ENCODE data around the gene HSF4.
A peak's percentile ranks its signal among the peaks of the same experiment; 100 is the strongest.

Gene HSF4

DNA sequence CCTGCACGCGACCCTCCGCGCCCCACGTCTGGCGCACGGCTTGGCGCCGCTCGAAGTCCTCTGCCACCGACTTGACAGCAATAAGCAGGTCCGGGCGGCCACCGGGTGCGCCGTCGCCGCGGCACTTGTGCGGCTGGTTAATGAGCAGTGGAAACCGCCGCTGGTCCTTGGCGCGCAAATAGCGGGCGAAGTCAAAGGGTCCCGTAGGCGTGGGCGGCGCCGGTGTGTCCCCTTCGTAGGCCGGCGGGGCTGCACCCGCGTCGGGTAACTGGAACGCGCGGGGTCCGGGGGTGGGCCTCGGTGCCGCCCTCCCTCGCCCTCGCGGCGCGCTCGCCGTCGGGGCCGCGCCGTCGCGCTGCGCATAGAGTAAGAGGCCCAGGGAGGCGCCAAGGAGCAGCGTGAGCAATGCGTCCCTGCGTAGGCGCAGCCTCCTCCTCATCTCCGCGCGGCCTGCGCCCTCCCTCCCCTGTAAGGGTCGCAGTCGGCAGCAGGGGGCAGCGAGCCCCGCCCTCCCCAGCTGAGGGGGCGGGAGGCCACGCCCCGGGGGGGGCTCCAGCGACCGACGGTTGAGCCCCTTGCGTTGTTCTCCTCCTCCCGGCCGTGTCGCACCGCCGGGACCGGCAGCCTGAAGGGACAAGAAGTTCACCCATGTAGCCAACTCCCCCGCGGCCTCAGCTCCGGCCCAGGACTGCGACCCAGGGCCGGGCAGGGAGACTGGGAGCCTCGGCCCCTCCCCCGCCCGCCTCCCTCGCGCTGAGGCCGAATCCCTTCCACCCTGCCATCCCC lies 14.3 kb upstream of the HSF4 start:
- peak; percentile 29 for DNase-seq (ENCODE audit: low spot score)

DNA sequence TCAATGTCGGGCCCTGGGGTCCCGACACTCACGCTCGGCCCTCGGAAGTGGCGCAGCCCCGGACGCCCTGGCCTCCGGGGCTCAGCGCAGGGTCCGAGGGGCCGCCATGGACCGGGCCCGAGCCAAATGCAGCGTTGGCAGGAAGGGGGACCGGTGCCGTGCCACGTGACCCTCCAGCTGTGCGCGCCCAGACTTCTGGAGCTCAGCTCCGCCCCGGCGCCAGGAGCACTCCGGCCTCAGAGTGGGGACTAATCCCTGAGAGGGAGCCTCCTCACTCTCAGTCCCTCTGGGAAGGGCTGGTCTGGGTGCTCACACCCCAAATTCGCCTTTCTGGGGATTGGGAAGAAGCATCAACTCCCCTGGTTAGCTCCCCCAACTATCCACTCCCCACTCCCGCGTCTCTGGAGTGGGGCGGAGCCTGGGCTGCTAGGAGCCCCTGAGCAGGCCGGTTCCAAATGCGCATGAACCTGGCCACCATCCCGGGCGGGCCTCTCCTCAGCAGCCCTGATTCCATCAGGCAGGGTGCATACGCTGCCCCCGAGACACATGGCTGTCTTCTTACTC lies 13.6 kb upstream of the HSF4 start, which contains the start of gene B3GNT9:
Gene B3GNT9, minus strand, starts transcription at position 166 of the 564 bp plus-strand sequence. CDS start 513 bp downstream, outside the sequence.
- DNase-seq (ENCODE audit: low spot score), result peak; percentile 48

DNA sequence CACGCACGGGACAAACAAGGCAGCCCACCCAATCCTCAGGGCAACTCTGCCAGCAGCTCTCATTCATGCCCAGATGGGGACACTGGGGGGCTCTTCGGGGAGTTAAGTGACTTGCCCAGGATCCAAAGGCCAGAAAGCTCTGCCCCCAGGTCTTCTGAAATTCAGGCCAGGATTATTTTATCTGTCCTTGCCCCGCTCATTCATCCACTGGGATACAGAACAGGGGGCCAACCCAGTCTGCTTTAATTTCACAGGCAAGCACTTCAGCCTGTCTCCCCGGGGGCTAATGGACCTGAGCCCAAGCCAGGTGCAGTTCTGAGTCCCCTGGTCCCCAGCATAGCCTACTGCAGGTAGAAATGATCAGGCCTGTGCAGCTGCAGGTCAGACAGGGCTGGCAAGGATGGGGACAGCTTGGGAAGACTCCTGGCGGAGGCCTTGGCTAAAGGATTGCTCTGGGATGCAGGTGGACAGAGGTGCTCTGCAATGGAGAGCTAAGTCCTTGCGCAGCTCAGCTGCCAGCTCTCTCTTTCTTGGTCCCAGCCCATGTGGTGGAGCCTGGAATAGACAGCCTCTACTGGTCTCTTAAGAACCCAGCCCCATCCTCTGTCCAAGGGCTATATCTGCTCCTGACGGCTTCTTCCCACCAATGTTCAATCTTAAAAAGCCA lies 13.0 kb upstream of the HSF4 start:
- DNase-seq (ENCODE audit: low spot score), result no peak

DNA sequence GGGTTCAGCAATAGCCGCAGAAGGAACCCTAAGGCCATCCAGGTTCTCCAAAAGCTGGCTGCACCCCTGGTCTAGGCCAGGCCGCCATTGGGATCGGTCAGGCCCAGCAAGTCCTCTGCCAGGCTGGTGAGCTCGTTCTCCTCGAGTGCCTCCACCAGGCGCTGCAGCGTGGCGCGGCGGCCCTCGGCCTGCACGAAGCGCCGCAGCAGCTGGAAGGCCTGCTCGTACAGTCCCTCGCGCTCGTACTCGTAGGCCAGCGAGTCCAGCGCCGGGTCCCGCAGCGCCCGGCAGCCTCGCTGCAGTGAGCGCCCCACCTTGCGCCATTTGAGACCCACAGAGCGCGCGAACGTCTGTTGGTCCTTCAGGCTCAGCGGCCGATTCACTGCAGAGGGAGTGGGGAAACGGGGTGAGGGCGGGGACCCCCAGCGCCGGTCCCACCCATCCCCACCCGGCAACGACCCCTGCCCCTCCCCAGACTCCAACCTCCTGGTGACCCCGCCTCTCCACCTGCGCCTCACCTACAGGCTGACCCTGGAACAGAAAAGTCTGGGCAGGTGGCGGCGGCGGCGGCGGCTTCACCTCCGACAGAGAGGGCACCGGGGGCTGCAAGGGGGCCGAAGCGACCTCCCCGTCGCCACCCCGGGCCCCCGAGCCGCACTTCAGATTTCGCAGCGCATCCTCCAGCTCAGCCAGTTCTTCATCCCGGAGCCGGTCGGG lies 9.8 kb upstream of the HSF4 start:
- DNase-seq (ENCODE audit: low spot score), result no peak

DNA sequence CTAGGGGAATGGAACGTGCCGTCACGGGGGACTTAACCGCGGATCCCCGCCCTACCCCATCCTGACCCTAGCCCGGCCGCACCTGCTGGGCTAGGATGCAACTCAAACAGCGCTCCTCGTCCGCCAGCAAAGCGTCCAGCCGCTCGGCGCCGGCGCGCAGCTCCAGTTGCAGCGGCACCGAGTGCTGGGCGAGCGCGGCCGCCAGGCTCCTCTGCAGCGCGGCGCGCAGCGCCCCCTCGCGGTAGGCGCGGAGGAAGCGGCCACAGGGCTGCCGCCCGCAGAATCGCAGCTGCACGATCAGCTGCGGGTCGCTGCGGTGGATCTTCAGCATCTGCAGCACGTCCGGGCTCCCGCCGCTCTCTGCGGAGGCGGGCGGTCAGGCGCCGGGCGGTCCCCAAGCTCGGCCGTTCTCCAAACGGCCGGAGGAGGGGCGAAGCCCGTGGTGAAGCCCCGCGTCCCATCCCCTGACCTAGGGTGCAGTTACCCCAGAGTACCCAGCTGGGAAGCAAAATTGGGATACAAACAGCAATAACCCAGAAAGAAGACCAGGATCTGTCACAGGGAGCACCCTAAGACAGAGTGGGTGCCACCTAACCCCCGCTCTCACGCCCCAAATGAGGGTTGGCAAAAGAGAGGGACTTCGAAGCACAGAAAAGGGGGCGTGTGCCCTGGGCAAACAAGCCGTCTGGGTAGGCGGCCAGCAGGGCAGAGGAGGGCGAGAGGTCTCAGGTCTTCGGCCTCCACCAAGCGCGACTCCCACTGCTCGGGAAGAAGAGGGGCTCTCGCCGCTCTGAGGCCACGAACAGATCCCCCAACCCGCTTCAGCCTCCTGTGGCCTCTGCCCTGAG lies 9.0 kb upstream of the HSF4 start:
- DNase-seq (ENCODE audit: low spot score), result peak; percentile 62

DNA sequence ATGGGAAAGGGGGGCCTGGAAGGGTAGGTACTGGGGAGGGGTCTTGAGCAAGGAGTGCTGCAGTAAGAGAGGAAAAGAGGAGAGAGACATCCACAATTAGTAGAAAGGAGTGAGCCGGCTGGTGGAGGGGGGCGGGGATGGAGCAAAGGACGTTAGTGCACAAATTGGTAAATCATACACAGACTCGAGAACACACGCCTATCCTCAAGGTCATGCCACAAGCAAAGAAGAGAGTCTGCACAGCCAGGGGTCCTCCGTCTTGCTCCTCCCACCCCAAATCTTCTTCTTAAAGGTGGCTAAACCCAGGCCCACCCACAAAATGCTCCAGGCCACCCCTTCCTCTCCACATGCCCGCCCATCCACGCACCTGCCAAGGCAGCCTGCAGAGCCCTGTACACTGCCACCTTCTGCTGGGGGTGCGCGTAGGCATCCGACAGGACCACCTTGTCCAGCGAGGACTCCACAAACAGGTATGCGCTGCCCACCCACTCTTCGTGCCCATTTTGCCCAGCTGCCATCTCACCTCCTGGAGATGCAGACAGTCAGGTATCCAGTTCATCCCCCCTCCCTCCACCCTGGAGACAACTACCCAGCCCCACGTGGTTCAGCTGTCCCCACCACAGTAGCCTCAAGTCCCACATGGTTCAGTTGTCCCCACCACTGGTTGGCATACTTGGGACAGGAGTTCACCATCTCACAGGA lies 8.3 kb upstream of the HSF4 start:
- DNase-seq (ENCODE audit: low spot score), result no peak

DNA sequence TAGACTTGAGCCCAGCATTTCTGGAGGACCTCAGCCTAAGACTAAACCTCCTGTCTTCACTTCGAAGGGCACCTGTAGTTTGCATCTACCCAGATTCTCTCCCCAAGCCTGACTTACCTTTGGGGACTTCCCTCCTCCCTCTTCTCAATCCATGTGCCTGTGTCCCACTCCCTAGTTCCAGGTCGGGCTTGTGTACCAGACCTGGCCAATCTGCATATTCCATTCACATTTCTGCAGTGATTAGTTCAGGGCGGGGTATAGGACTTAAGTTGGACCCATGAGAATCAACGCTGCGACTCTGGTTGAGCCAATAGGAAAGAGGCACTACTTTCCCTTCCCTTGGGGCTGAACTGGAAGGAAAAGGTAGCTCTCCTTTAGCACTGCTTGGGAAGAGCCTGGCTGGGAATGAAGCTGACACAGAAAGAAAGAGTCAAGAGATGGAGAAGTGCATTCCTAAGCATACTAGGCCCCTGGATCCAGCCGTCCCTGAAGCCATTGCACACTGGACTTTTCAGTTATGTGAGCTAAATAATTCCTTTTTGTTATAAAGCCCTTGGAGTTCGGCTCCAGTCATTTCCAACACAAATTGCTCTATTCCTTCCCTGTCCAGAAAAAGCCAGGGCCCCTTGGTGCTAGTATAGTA lies 7.3 kb upstream of the HSF4 start:
- DNase-seq (ENCODE audit: low spot score), result no peak

DNA sequence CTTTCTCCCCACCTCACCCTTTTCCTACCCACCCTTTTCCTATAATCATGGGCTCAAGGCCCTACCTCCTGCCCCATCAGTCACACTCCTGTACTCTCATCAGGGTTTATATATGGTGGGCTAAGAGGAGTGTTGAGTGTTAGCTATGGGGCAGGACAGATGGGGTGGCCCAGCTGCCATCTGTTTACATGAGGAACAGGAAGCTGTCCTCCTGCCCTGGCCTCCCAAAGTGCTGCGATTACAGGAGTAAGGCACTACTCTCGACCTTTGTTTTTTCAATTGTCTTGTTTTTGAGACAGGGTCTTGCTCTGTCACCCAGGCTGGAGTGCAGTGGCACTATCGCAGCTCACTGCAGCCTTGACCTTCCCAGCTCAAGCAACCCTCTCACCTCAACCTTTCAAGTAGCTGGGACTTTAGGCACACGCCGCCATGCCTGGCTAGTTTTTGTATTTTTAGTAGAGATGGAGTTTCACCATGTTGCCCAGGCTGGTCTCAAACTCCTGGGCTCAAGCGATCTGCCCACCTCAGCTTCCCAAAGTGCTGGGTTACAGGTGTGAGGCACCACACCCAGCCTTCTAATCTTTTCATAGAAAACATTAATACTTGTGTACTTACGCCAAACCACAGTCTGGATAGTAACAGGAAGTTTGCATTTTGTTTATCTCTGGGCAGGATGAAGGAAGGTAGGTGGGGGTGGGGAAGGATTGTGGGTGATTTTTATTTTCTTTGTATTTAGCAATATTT lies 6.5 kb upstream of the HSF4 start:
- no peak for DNase-seq (ENCODE audit: low spot score)

DNA sequence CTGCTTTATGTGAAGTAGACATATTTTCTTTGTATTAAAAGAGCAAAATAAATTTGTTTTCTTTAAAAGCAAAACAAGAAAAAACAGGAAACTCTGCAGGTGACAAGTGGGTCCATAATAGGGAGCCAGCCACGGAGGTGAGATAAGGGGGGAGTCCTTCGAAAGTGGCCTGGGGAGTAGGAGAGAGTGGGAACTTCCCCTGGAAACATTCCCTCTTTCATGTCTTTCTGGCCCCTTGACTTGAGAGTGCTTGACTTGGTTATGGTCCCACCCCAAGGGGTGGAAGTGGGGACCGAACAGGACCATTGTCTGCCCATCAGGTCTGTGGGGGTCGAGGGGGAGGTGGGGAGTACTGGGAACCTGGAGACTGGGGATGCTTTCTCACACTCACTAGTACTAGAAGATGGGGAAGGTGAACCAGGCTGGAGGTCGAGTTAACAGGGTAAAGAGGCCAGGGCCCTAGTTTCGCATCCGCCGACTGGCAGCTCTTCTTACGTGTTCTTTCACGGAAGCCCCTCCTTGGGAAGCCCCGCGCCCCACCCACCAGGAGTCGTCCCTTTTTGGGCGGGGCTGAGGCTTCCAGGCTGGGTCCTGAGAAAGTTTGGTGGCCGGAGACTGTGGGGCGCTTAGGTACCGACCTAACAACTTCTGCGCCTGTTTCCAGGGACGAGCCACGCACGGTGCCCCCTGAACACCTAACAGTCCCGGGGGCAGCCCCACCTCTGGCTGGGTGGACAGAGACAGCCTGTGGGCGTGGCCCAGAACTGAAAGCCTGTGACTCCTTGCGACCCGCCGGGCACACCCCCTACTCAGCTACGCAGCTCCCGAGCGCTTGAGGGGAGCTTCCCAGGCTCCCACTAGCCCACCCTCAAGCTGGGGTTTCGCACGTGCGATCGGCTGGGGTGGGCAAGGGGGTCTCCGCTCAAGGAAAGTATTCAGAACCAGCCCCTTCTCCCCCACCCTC lies 5.6 kb upstream of the HSF4 start:
- DNase-seq (ENCODE audit: low spot score), result peak; percentile 27

DNA sequence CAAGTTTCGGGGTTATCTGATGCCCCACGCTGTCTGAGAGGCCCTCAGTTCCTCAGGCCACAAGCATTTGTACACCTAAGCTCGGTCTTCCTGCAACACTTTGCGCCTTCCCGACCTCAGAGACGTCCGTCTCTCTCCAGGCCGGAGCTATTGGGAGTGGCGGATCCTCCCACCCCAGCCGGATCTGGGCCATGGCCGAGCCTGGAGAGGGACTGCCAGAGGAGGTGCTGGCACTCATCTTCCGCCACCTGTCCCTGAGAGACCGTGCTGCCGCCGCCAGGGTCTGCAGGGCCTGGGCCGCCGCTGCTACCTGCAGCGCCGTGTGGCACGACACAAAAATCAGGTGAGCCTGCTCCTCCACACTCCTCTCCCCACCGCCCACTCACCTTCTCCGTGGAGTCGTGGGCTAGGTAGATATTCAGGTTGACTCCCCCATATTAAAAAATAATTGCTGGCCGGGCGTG lies 2.9 kb upstream of the HSF4 start:
- DNase-seq (ENCODE audit: low spot score), result no peak

DNA sequence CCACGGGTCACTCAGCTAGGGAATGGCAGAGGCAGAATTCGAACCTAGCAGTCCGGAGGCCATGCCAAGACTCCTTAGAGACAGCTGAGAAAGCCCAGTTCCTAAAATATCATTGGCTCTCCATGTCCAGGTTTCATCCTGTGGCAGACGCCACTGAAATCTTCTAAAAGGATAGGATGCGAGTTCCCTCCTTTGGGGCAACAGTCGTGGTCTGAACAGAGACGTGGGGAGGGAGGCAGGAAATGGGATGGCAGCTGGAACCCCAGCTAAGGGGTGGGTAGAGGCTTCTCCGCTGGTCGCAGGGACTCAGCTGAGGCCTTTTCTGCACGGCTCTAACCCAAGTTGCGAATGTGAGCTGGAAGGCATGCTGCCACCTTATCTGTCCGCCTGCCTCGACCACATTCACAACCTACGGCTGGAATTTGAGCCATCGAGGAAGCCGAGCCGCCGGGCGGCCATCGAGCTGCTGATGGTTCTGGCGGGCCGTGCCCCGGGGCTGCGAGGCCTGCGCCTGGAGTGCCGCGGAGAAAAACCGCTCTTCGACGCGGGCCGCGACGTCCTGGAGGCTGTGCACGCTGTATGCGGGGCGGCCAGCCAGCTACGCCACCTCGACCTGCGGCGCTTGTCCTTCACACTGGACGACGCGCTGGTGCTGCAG lies 1.9 kb upstream of the HSF4 start:
- no peak for DNase-seq (ENCODE audit: low spot score)

DNA sequence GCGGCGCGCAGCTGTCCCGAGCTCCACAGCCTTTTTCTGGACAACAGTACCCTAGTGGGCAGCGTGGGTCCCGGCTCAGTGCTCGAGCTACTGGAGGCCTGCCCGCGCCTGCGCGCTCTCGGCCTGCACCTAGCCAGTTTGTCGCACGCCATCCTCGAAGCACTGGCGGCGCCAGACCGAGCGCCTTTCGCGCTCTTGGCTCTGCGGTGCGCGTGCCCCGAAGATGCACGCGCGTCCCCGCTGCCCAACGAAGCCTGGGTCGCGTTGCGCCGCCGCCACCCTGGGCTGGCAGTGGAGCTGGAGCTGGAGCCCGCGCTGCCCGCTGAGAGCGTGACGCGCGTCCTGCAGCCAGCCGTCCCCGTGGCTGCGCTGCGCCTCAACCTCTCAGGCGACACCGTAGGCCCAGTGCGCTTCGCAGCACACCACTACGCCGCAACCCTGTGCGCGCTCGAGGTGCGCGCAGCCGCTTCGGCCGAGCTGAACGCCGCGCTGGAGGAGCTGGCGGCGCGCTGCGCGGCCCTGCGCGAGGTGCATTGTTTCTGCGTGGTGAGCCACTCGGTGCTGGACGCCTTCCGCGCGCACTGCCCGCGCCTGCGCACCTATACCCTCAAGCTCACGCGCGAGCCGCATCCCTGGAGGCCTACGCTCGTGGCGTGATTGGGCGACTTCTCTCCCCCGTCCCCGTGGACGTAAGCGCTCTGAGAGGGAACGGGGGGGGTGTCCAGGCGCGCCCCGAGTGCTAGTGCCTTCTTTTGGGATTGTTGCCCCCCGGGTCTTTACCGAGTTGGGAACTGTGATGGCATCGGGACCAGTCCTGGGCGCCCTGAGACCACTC lies 1.2 kb upstream of the HSF4 start:
- no peak for DNase-seq (ENCODE audit: low spot score)

DNA sequence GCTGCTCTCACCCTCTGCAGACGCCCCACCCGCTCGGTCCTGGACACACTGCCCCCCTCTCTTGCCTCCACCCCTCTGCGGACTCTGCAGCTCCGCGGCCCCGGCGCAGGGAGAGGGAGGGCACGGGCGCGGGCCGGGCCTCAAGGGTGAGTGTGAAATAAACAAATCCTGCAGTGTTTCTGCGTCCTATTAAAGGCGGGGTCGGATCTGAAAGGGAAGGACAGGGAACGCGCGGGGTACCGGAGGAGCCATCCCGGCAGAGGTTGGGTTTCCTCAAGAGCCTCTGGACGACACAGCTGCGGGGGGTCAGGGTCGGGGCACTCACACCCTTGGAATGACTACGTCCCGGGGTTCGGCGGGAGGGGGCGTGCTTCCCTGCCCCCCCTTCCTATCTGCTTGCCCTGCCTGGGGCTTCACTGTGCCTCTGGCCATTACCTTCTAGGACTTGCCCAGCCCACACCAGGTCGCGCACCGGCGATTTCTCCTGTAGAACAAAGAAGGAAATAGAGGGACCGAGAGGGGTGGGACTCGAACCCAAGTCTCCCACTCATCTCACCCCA lies 466 bp upstream of the HSF4 start:
- no peak for DNase-seq (ENCODE audit: low spot score)

DNA sequence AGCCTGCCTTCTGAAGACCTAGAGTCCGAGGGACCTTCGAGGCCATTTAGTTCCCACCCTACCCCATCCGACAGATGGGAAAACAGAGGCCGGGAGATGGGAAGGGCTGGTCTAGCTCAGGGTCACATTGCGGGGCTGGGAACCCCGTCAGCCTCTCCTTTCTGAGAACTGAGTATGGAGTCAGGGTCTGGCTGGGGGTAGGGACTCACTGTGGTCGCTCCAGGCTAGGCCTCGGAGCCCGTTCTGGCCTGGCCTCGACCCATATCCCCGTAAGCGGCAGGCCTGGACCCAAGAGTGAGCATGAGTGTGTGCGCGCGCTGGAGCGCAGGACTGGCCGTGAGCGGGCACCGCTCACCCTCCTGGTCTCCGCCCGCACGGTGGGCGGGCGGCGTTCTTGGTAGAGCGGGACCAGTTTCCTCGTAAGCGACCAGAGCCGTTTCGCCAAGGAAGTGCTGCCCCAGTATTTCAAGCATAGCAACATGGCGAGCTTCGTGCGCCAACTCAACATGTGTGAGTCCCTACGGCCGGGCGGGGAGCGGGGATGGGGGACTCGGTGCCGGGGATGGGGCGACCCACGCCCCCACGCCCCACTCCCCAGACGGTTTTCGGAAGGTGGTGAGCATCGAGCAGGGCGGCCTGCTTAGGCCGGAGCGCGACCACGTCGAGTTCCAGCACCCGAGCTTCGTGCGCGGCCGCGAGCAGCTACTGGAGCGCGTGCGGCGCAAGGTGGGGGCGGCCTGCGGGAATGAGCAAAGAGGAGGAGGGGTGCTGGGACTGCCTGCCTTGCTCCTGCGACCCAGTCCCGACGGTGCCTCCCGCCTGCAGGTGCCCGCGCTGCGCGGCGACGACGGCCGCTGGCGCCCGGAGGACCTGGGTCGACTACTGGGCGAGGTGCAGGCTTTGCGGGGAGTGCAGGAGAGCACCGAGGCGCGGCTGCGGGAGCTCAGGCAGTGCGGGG lies 855 bp downstream of the HSF4 start:
- DNase-seq (ENCODE audit: low spot score), result no peak

DNA sequence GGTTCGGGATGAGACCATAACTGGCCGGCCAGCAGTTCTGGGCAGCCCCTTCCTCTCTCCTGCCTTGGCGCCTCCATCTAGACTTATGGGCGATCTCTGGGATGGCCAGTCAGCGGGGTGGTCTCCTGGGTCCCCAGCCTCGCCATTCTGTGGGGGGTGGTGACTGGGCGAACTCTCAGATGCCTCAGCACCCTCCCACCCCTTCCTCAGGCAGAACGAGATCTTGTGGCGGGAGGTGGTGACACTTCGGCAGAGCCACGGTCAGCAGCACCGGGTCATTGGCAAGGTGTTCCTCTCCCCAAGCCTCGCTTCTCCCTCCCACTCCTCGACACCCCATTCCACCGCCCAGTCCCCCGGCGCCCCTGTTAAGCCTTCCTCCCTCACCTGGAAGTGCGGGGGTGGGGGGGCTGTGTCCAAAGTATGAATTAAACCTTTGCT lies 1.6 kb downstream of the HSF4 start:
- no peak for DNase-seq (ENCODE audit: low spot score)
